Thyroid gland (tissue), 4 donors: Measurements from ENCODE around the gene MARVELD3. TPM values are rescaled to one million over a fixed set of nuclear protein-coding genes. Genes with fewer than 3 reads are reported as not detected.
"Not testable (repeated sequence)": the region's sequence is repeated elsewhere in the genome, so short reads cannot be mapped to it uniquely, and the experiment has no call there.

ENCODE experiments used
- DNase-seq, 2 donors: peaks; one replicate each; pipeline ENCODE4 v3.0.0-alpha.2; 2019
- H3K27ac ChIP-seq, 3 donors: fragments of 200-600 bp; sonication (generic); 1 replicate in 2 of 3; 2 replicates in 1 of 3; pipeline ENCODE4 v1.5.1; 2016 to 2019; ENCODE audit warnings: mild to moderate bottlenecking in 1 of 3, moderate library complexity in 1 of 3
- H3K27me3 ChIP-seq: fragments of 200-600 bp; sonication (generic); one replicate; pipeline ENCODE4 v1.5.1; 2019
- H3K36me3 ChIP-seq, 2 donors: fragments of 200-600 bp; sonication (generic); one replicate each; pipeline ENCODE4 v1.5.1; 2016 to 2019
- H3K4me1 ChIP-seq, 2 donors: fragments of 200-600 bp; sonication (generic); one replicate each; pipeline ENCODE4 v1.5.1; 2017 to 2019
- H3K4me3 ChIP-seq, 3 donors: fragments of 200-600 bp; sonication (generic); replicated peaks in 1 of 3; 1 replicate in 2 of 3; 2 replicates in 1 of 3; pipeline ENCODE4 v1.5.1; 2016; ENCODE audit warnings: mild to moderate bottlenecking in 1 of 3
- H3K9me3 ChIP-seq: fragments of 200-600 bp; sonication (generic); one replicate; pipeline ENCODE4 v1.5.1; 2017
- CTCF ChIP-seq, 6 experiments: fragments of 200-600 bp in 3 of 6; fragments of 450-650 bp in 3 of 6; sonication (generic) in 3 of 6; IDR thresholded peaks; one replicate each; pipeline ENCODE4 v1.5.1; 2016 to 2019; ENCODE audit warnings: antibody characterized with exemption in 6 of 6, mild to moderate bottlenecking in 2 of 6, inconsistent platforms in 1 of 6, moderate library complexity in 1 of 6
- POLR2A ChIP-seq, 2 donors: fragments of 450-650 bp; IDR thresholded peaks; one replicate each; pipeline ENCODE4 v1.6.1; 2017; ENCODE audit warnings: antibody characterized with exemption in 2 of 2, mild to moderate bottlenecking in 2 of 2, moderate library complexity in 1 of 2
- WGBS, 2 donors: methylation state at CpG; one replicate each; pipeline ENCODE4 v1.1.5; 2017; 5-methylcytosine and 5-hydroxymethylcytosine counted together
- intact Hi-C: fragments of 100-400 bp; cut with DNase I; formaldehyde crosslinking; loops from one replicate; pipeline ENCODE4 v1.15.1; 2023
- small RNA-seq: library from RNA; depleted of rRNA; stranded (forward); fragments of <200 nt; gene quantifications from one replicate; pipeline ENCODE3, GENCODE V24; 2016
- total RNA-seq, 4 donors: library from RNA; depleted of rRNA; stranded (reverse); fragments of >200 nt; gene quantifications; one replicate each; pipeline ENCODE4 v1.2.3, GENCODE V29; 2016

MARVELD3 gene
- total RNA-seq, 4 donors from 2014 or later = 7.7 to 11.5 (median 9.9) TPM

GRCh38 chr16:71681360-71681759 lies 55.4 kb downstream of the MARVELD3 start:
- TF ChIP-seq CTCF (IDR thresholded peaks at IDR 0.05) (no peak), POLR2A (IDR thresholded peaks at IDR 0.05) (no peak)
- no peak for DNase-seq
- no peaks in the 10 kb centered on the region for H3K4me1 ChIP-seq
- intact Hi-C loops = no loop called here
- no peak overlapping the region for H3K27ac ChIP-seq
- H3K27me3 ChIP-seq = no peaks in the 10 kb centered on the region
- no peaks in the 10 kb centered on the region for H3K9me3 ChIP-seq
- H3K4me3 ChIP-seq = no peak overlapping the region
- 87 to 93% methylated on average over 2 of the region's 2 CpGs for WGBS, 2 donors
- H3K36me3 ChIP-seq = peaks cover 23 to 29% of the 10 kb centered on the region in 2 donors

- intact Hi-C loops, H3K9me3 ChIP-seq, H3K4me1 ChIP-seq, H3K27me3 ChIP-seq, H3K4me3 ChIP-seq, DNase-seq, H3K27ac ChIP-seq: not testable (repeated sequence)
- 95 to 98% methylated on average over 12 of the region's 12 CpGs for WGBS, 2 donors
- peaks cover 9 to 13% of the 10 kb centered on the region in 2 donors for H3K36me3 ChIP-seq
Measured at GRCh38 chr16:71684280-71684679, 58.3 kb downstream of the MARVELD3 start.

Small RNA genes lying within 50 kb of the gene (small RNA-seq; reads per million reads assigned to genes)
- not detected for gene RNU6-208P

Other genes starting within 250 kb of the MARVELD3 start
- not detected for gene TLE7, start 184.1 kb upstream of the MARVELD3 start, total RNA-seq
- 10 to 100 TPM in 1 of 4 donors, 1 to 10 TPM in 3; 5.9 to 13.8 (median 9.5) TPM for gene ZNF23, start 163.9 kb upstream of the MARVELD3 start, total RNA-seq
- gene ZNF19, start 136.9 kb upstream of the MARVELD3 start, total RNA-seq = 10 to 100 TPM; 17.2 to 28.3 (median 24.0) TPM
- gene CHST4, start 99.8 kb upstream of the MARVELD3 start, total RNA-seq = not detected
- not detected for gene TAT, start 49.1 kb upstream of the MARVELD3 start, total RNA-seq
- 10 to 100 TPM; 17.7 to 36.9 (median 21.8) TPM for gene PHLPP2, start 98.5 kb downstream of the MARVELD3 start, total RNA-seq
- 100 to 1,000 TPM in 1 of 4 donors, 10 to 100 TPM in 3; 74.0 to 114 (median 96.9) TPM for gene AP1G1, start 182.7 kb downstream of the MARVELD3 start, total RNA-seq
- gene ATXN1L, start 219.8 kb downstream of the MARVELD3 start, total RNA-seq = 10 to 100 TPM; 23.2 to 39.4 (median 27.1) TPM